Large intestine (tissue), 3 donors: ENCODE results near the gene MIPEP. TPM values are rescaled to one million over a fixed set of nuclear protein-coding genes. Genes with fewer than 3 reads are reported as not detected.

ENCODE experiments used
- DNase-seq, 2 donors: peaks; one replicate each; pipeline versions ENCODE4 v3.0.0 to v3.0.0-alpha.2; 2013
- H3K27ac ChIP-seq: one replicate; pipeline ENCODE4 v1.5.1; 2013; ENCODE audit warnings: low read length
- H3K27me3 ChIP-seq: 2 replicates; pipeline ENCODE4 v1.6.1; 2013; ENCODE audit warnings: low read length; ENCODE audit not compliant: control insufficient read depth, insufficient read depth
- H3K36me3 ChIP-seq: 2 replicates; pipeline ENCODE4 v1.6.1; 2013; ENCODE audit warnings: low read length; ENCODE audit not compliant: control insufficient read depth, insufficient read depth
- H3K4me1 ChIP-seq: one replicate; pipeline ENCODE4 v1.6.1; 2013; ENCODE audit warnings: low read length; ENCODE audit not compliant: control insufficient read depth, insufficient read depth
- H3K4me3 ChIP-seq: one replicate; pipeline ENCODE4 v1.5.1; 2013; ENCODE audit warnings: low read length
- H3K9me3 ChIP-seq: one replicate; pipeline ENCODE4 v1.6.1; 2013; ENCODE audit warnings: mild to moderate bottlenecking, low read depth, low read length, moderate library complexity; ENCODE audit not compliant: control insufficient read depth
- WGBS: methylation state at CpG from one replicate; pipeline ENCODE4 v1.1.5; 2013; ENCODE audit warnings: low lambda C conversion rate; ENCODE audit not compliant: insufficient coverage; 5-methylcytosine and 5-hydroxymethylcytosine counted together
- polyA plus RNA-seq: library from polyadenylated mRNA; unstranded; fragments of 120-200 nt; gene quantifications from one replicate; pipeline ENCODE4 v1.2.1, GENCODE V29; 2013

Gene MIPEP
- polyA plus RNA-seq, 1 donor = 19.7 TPM

DNA sequence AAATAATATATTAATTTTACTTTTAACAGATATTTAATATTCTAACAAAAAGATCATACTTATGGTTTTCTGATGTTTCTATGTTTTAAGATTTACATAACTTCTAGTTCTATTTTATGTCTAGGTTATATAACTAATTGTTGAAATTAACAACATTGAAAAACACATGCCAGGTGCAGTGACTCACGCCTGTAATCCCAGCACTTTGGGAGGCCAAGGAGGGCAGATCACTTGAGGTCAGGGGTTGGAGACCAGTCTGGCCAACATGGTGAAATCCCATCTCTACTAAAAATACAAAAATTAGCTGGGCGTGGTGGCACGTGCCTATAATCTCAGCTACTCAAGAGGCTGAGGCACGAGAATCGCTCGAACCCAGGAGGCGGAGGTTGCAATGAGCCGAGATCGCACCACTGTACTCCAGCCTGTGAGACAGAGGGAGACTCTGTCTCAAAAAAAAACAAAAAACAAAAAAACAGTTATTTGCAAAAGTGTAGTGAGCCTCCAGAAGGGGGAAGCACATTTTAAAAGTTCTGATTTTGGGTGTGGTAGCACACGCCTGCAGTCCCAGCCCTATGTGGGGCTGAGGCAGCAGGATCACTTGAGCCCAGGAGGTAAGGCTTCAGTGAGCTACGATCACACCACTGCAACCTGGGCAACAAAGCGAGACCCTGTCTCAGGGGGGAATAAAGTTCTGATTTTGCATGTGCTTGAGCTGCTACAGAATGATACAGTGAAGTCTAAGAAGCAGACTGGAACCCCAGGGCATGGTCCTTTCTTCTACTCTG, 18.7 kb downstream of the MIPEP start:
- Histone ChIP-seq H3K4me1 (no peaks in the 10 kb centered on the region), H3K27ac (no peak overlapping the region), H3K9me3 (no peaks in the 10 kb centered on the region), H3K36me3 (peaks cover 6% of the 10 kb centered on the region), H3K4me3 (no peak overlapping the region), H3K27me3 (no peaks in the 10 kb centered on the region)
- no CpG with 5 or more reads among the region's 12 CpGs for WGBS
- no peak for DNase-seq

- Histone ChIP-seq H3K27ac (no peak overlapping the region), H3K27me3 (no peaks in the 10 kb centered on the region), H3K4me3 (no peak overlapping the region), H3K9me3 (no peaks in the 10 kb centered on the region), H3K36me3 (peaks cover 4% of the 10 kb centered on the region), H3K4me1 (no peaks in the 10 kb centered on the region)
- WGBS = 87% methylated on average over 4 of the region's 5 CpGs
- DNase-seq = no peak
Measured at GRCh38 chr13:23868521-23868920, 20.7 kb downstream of the MIPEP start.

DNA sequence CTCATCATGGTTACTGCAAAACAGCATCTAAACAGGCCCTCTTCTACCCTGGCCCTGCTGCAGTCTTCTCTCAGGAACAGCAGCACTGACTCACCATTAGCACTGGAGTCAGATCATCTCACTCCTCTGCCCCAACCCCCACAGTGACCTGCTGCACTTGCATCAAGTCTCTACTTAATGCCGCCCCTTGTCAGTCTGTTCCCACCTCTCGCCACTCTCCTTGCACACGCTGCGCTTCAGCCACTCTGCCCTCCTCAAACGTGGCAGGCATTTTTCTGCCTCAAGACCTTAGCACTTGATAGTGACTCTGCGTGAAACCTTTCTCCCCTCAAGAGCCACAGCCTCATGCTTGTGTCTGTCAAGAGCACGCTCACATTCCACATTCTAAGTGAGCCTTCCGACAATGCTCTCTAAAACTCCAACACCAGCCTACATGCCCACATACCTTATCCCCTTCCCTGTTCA, 22.1 kb downstream of the MIPEP start:
- DNase-seq = no peak
- H3K27ac ChIP-seq = no peak overlapping the region
- peaks cover 4% of the 10 kb centered on the region for H3K36me3 ChIP-seq
- no peaks in the 10 kb centered on the region for H3K27me3 ChIP-seq
- H3K4me3 ChIP-seq = no peak overlapping the region
- no peaks in the 10 kb centered on the region for H3K4me1 ChIP-seq
- 92% methylated on average over 4 of the region's 8 CpGs for WGBS
- H3K9me3 ChIP-seq = no peaks in the 10 kb centered on the region

DNA sequence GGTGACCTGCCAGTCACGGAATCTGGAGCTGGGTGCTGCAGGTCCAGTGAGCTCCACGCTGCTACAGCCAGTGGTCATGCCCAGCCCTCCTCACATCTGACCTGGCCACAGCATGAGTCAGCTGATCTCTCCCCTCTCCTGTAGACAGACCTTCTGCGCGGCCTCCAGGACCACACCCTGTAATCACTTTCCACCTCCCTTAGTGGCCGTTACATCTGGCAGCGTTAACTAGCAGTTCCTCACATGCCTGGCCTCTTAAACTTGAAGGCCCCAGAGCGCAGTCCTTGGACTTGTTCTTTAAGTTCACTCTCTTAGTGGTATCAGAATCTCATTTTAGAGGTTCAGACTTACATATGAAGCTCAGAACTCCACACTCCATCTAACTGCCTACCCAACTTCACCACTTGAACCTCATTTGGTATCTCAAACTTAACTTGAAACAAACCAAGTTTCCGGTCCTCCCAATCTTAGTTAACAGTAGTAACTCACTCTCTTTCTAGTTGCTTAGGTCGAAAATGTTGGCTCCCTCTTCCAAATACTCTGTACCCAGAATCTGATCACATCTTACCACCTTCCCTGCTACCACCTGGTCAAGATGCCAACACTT, 22.7 kb downstream of the MIPEP start:
- H3K36me3 ChIP-seq = peaks cover 4% of the 10 kb centered on the region
- 100% methylated on average over 1 of the region's 9 CpGs for WGBS
- DNase-seq = peak in 1 of 2 donors; percentile 9
- no peaks in the 10 kb centered on the region for H3K4me1 ChIP-seq
- no peaks in the 10 kb centered on the region for H3K9me3 ChIP-seq
- H3K4me3 ChIP-seq = no peak overlapping the region
- no peak overlapping the region for H3K27ac ChIP-seq
- H3K27me3 ChIP-seq = no peaks in the 10 kb centered on the region

DNA sequence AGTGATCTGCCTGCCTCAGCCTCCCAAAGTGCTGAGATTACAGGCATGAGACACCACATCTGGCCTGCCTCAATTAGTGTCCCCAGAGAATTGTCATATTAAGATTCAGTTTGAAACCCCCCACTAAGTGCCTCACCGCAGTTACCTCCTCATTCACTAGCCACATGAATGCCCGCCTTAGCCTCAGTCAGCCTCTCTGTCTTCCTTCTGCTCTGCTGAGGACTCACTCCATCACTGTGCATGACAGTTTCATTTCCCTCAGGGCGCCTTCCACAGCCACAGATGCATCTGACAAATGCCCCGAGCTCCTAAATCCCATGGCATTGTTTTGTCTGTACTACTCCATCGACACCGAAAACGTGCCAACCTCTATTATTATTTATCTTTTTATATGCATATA, 23.3 kb downstream of the MIPEP start:
- Histone ChIP-seq H3K36me3 (peaks cover 4% of the 10 kb centered on the region), H3K4me3 (no peak overlapping the region), H3K9me3 (no peaks in the 10 kb centered on the region), H3K27me3 (no peaks in the 10 kb centered on the region), H3K4me1 (no peaks in the 10 kb centered on the region), H3K27ac (no peak overlapping the region)
- no peak for DNase-seq
- WGBS = no CpG with 5 or more reads among the region's 7 CpGs

- WGBS = no CpG with 5 or more reads among the region's 1 CpG
- no peaks in the 10 kb centered on the region for H3K9me3 ChIP-seq
- peaks cover 6% of the 10 kb centered on the region for H3K36me3 ChIP-seq
- no peaks in the 10 kb centered on the region for H3K27me3 ChIP-seq
- no peak overlapping the region for H3K27ac ChIP-seq
- no peak overlapping the region for H3K4me3 ChIP-seq
- H3K4me1 ChIP-seq = no peaks in the 10 kb centered on the region
- no peak for DNase-seq
Measured at GRCh38 chr13:23865026-23865425, 24.2 kb downstream of the MIPEP start.

GRCh38 chr13:23861310-23861709, 27.9 kb downstream of the MIPEP start:
- H3K27me3 ChIP-seq = no peaks in the 10 kb centered on the region
- peaks cover 6% of the 10 kb centered on the region for H3K36me3 ChIP-seq
- no peaks in the 10 kb centered on the region for H3K9me3 ChIP-seq
- no peak overlapping the region for H3K4me3 ChIP-seq
- WGBS = no CpG with 5 or more reads among the region's 2 CpGs
- H3K4me1 ChIP-seq = no peaks in the 10 kb centered on the region
- no peak for DNase-seq
- no peak overlapping the region for H3K27ac ChIP-seq

DNA sequence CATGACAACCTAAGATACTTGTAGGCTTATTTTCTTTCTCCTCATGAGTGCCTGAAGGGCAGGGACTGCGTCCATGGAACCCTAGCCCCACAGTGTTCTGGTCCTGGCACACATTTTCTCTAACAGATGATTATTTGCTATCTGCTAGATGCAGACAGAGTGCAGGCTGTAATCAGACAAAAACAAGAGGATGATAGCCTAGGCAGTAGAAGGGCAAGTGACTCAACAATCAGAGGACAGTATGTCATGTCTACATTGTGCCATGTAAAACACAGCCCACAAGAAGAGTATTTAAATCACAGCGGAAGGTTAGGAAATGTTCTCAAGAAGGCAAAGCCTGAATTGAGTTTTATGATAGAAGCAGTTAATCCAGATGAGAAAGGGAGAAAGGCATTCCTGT, 29.3 kb downstream of the MIPEP start:
- no peaks in the 10 kb centered on the region for H3K4me1 ChIP-seq
- H3K4me3 ChIP-seq = no peak overlapping the region
- 100% methylated on average over 2 of the region's 2 CpGs for WGBS
- H3K9me3 ChIP-seq = no peaks in the 10 kb centered on the region
- H3K27me3 ChIP-seq = no peaks in the 10 kb centered on the region
- no peak for DNase-seq
- H3K27ac ChIP-seq = no peak overlapping the region
- peaks cover 9% of the 10 kb centered on the region for H3K36me3 ChIP-seq

DNA sequence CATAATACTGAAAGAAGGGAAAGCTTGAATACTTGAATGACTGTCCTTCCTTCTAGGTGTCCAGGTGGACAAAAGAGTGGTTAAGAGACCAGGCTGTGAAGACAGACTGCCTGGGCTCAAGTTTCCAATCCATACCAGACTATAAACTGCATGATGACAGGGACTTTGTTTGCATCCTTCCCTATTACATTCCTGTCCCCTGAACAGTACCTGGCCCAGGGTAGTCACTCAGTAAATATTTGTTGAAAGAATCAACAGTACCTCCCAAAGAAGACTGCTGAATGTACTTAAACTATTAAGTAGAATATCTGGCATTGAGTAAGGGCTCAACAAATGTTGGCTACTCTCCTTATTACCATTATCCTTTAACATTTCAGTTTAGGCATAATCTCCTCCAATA, 29.7 kb downstream of the MIPEP start:
- Histone ChIP-seq H3K36me3 (peaks cover 9% of the 10 kb centered on the region), H3K27ac (no peak overlapping the region)
- DNase-seq = no peak

GRCh38 chr13:23858546-23858945, 30.7 kb downstream of the MIPEP start:
- Histone ChIP-seq H3K36me3 (peaks cover 9% of the 10 kb centered on the region), H3K9me3 (no peaks in the 10 kb centered on the region), H3K27ac (no peak overlapping the region), H3K27me3 (no peaks in the 10 kb centered on the region), H3K4me3 (no peak overlapping the region), H3K4me1 (no peaks in the 10 kb centered on the region)
- 93% methylated on average over 2 of the region's 5 CpGs for WGBS
- DNase-seq = no peak

More for the DNA sequence above, 29.7 kb downstream of the MIPEP start:
- Histone ChIP-seq H3K4me3 (no peak overlapping the region), H3K4me1 (no peaks in the 10 kb centered on the region), H3K27me3 (no peaks in the 10 kb centered on the region), H3K9me3 (no peaks in the 10 kb centered on the region)
